Breast epithelium (tissue), 4 donors: ENCODE measurements around the gene CSNK2A1. TPM values are rescaled to one million over a fixed set of nuclear protein-coding genes. Genes with fewer than 3 reads are reported as not detected.

Experiments used
- DNase-seq, 2 donors: peaks; one replicate each; pipeline ENCODE4 v3.0.0-alpha.2; 2019; ENCODE audit warnings: low spot score in 2 of 2
- H3K27ac ChIP-seq, 2 donors: fragments of 200-600 bp; sonication (generic) in 1 of 2; one replicate each; pipeline ENCODE4 v1.5.1; 2016 to 2019; ENCODE audit warnings: mild to moderate bottlenecking in 1 of 2
- H3K27me3 ChIP-seq, 2 donors: fragments of 200-600 bp; sonication (generic) in 1 of 2; one replicate each; pipeline versions ENCODE4 v1.5.1 to v1.6.0; 2017 to 2019; ENCODE audit warnings: control low read depth in 1 of 2, mild to moderate bottlenecking in 1 of 2
- H3K36me3 ChIP-seq: fragments of 200-600 bp; one replicate; pipeline ENCODE4 v1.5.1; 2019
- H3K4me1 ChIP-seq, 2 donors: fragments of 200-600 bp; sonication (generic); one replicate each; pipeline ENCODE4 v1.5.1; 2016 to 2019; ENCODE audit warnings: control low read depth in 1 of 2
- H3K4me3 ChIP-seq, 3 donors: fragments of 200-600 bp; sonication (generic); 1 replicate in 2 of 3; 2 replicates in 1 of 3; pipeline ENCODE4 v1.5.1; 2016 to 2019; ENCODE audit warnings: mild to moderate bottlenecking in 3 of 3, moderate library complexity in 2 of 3
- H3K9me3 ChIP-seq, 2 donors: fragments of 200-600 bp; sonication (generic) in 1 of 2; one replicate each; pipeline ENCODE4 v1.5.1; 2016 to 2019; ENCODE audit warnings: control low read depth in 1 of 2
- CTCF ChIP-seq, 3 donors: fragments of 450-650 bp; IDR thresholded peaks; one replicate each; pipeline ENCODE4 v1.5.1; 2016 to 2017; ENCODE audit warnings: antibody characterized with exemption in 3 of 3, mild to moderate bottlenecking in 3 of 3, moderate library complexity in 3 of 3
- POLR2A ChIP-seq: fragments of 450-650 bp; IDR thresholded peaks from one replicate; pipeline ENCODE4 v1.6.1; 2016; ENCODE audit warnings: antibody characterized with exemption, mild to moderate bottlenecking, moderate library complexity
- POLR2AphosphoS5 ChIP-seq, 3 donors: sonication (generic); formaldehyde crosslinking; IDR thresholded peaks; one replicate each; pipeline ENCODE4 v1.6.1; 2017; ENCODE audit warnings: antibody characterized with exemption in 3 of 3
- intact Hi-C: fragments of 100-400 bp; cut with DNase I; formaldehyde crosslinking; loops from one replicate; pipeline ENCODE4 v1.15.1; 2023; ENCODE audit warnings: low total_unique reads
- total RNA-seq, 3 donors: library from RNA; depleted of rRNA; stranded (reverse); fragments of >200 nt; gene quantifications; one replicate each; pipeline ENCODE4 v1.1.0, GENCODE V29; 2016

The CSNK2A1 gene
- total RNA-seq, 3 donors from 2014 or later, result 55.0 to 90.9 (median 77.7) TPM

- no peaks in the 10 kb centered on the region for H3K27me3 ChIP-seq
- intact Hi-C loops, result no loop called here
- H3K4me1 ChIP-seq, result no peaks in the 10 kb centered on the region
- H3K4me3 ChIP-seq, result no peak overlapping the region
- H3K27ac ChIP-seq, result no peak overlapping the region
- DNase-seq, result no peak
- TF ChIP-seq POLR2AphosphoS5 (IDR thresholded peaks at IDR 0.05), result no peak
- no peak for TF ChIP-seq POLR2A
- H3K36me3 ChIP-seq, result no peaks in the 10 kb centered on the region
- H3K9me3 ChIP-seq, result peaks cover 0 to 10% of the 10 kb centered on the region in 2 donors
These were observed 16.1 kb downstream of the CSNK2A1 start for GRCh38 chr20:527571-527886.

GRCh38 chr20:521860-522259 lies 21.7 kb downstream of the CSNK2A1 start:
- Histone ChIP-seq H3K4me3 (no peak overlapping the region), H3K27me3 (no peaks in the 10 kb centered on the region), H3K27ac (no peak overlapping the region), H3K36me3 (no peaks in the 10 kb centered on the region), H3K4me1 (no peaks in the 10 kb centered on the region), H3K9me3 (peaks cover 4 to 24% of the 10 kb centered on the region in 2 donors)
- DNase-seq, result no peak
- intact Hi-C loops, result no loop called here
- TF ChIP-seq CTCF (IDR thresholded peaks at IDR 0.05), result no peak
- no peak for TF ChIP-seq POLR2A
- no peak for TF ChIP-seq POLR2AphosphoS5 (IDR thresholded peaks at IDR 0.05)

- no peak for TF ChIP-seq POLR2A
- TF ChIP-seq POLR2AphosphoS5 (IDR thresholded peaks at IDR 0.05), result no peak
- no peak for TF ChIP-seq CTCF (IDR thresholded peaks at IDR 0.05)
- Histone ChIP-seq H3K36me3 (no peaks in the 10 kb centered on the region), H3K4me3 (no peak overlapping the region), H3K27me3 (no peaks in the 10 kb centered on the region), H3K4me1 (no peaks in the 10 kb centered on the region), H3K9me3 (peaks cover 4 to 20% of the 10 kb centered on the region in 2 donors), H3K27ac (no peak overlapping the region)
- intact Hi-C loops, result no loop called here
- no peak for DNase-seq
These were observed 23.6 kb downstream of the CSNK2A1 start for GRCh38 chr20:519999-520398.

- intact Hi-C loops, result no loop called here
- DNase-seq, result no peak
- no peaks in the 10 kb centered on the region for H3K36me3 ChIP-seq
These were observed 26.4 kb downstream of the CSNK2A1 start for GRCh38 chr20:517221-517620.

GRCh38 chr20:516799-517198 lies 26.8 kb downstream of the CSNK2A1 start:
- Histone ChIP-seq H3K9me3 (peaks cover 4 to 20% of the 10 kb centered on the region in 2 donors), H3K36me3 (no peaks in the 10 kb centered on the region), H3K4me1 (no peaks in the 10 kb centered on the region), H3K27ac (no peak overlapping the region), H3K4me3 (no peak overlapping the region), H3K27me3 (no peaks in the 10 kb centered on the region)
- no peak for TF ChIP-seq POLR2A
- TF ChIP-seq POLR2AphosphoS5 (IDR thresholded peaks at IDR 0.05), result no peak
- TF ChIP-seq CTCF (IDR thresholded peaks at IDR 0.05), result no peak
- DNase-seq, result no peak
- intact Hi-C loops, result no loop called here

More at GRCh38 chr20:517221-517620, 26.4 kb downstream of the CSNK2A1 start:
- H3K4me1 ChIP-seq, result no peaks in the 10 kb centered on the region
- peaks cover 4 to 20% of the 10 kb centered on the region in 2 donors for H3K9me3 ChIP-seq
- TF ChIP-seq POLR2AphosphoS5 (IDR thresholded peaks at IDR 0.05) (no peak), CTCF (IDR thresholded peaks at IDR 0.05) (no peak), POLR2A (no peak)
- no peak overlapping the region for H3K27ac ChIP-seq
- H3K4me3 ChIP-seq, result no peak overlapping the region
- H3K27me3 ChIP-seq, result no peaks in the 10 kb centered on the region

GRCh38 chr20:515696-516095 lies 27.9 kb downstream of the CSNK2A1 start:
- no peaks in the 10 kb centered on the region for H3K36me3 ChIP-seq
- TF ChIP-seq POLR2AphosphoS5 (IDR thresholded peaks at IDR 0.05), result no peak
- no peak for TF ChIP-seq CTCF (IDR thresholded peaks at IDR 0.05)
- TF ChIP-seq POLR2A, result no peak
- peaks cover 4 to 12% of the 10 kb centered on the region in 2 donors for H3K9me3 ChIP-seq
- no peaks in the 10 kb centered on the region for H3K27me3 ChIP-seq
- no peak overlapping the region for H3K27ac ChIP-seq
- no peak for DNase-seq
- no peak overlapping the region for H3K4me3 ChIP-seq
- intact Hi-C loops, result no loop called here
- H3K4me1 ChIP-seq, result no peaks in the 10 kb centered on the region
